PC-9 (cell line): Measurements from ENCODE around the gene PRDM2.

ENCODE experiments used
- CTCF ChIP-seq: fragments of 200-600 bp; sonication (generic); conservative IDR thresholded peaks from 2 replicates; pipeline ENCODE4 v1.6.1; 2017; ENCODE audit warnings: mixed run types, antibody characterized with exemption, mild to moderate bottlenecking, moderate library complexity
- EZH2 ChIP-seq: fragments of 200-600 bp; sonication (generic); IDR thresholded peaks from 2 replicates; pipeline ENCODE4 v1.8.0; 2017; ENCODE audit warnings: antibody characterized with exemption, low read depth

- no peak for TF ChIP-seq CTCF
- no peak for TF ChIP-seq EZH2
These were observed 64.8 kb downstream of the PRDM2 start for GRCh38 chr1:13764588-13765332.
